HG03558 (cell line): ENCODE measurements around the gene CCM2L.

Source experiments
- ATAC-seq: cut with Tn5 transposase; IDR thresholded peaks from one replicate; pipeline ENCODE4 v1.9.1; 2021; ENCODE audit warnings: moderate number of reproducible peaks; ENCODE audit not compliant: unreplicated experiment; ENCODE audit errors: extremely low read depth

CCM2L gene

GRCh38 chr20:32010101-32010500 is at the start of gene CCM2L:
Gene CCM2L (plus strand): TSS chr20:32010438. CDS start chr20:32010455, 17 bp downstream.
- no peak for ATAC-seq

- no peak for ATAC-seq
Measured at GRCh38 chr20:31962761-31963160, 47.5 kb upstream of the CCM2L start.

GRCh38 chr20:31963889-31964288 is 46.3 kb upstream of the CCM2L start:
- ATAC-seq = no peak

- no peak for ATAC-seq
Measured at GRCh38 chr20:31966991-31967655, 43.1 kb upstream of the CCM2L start.

GRCh38 chr20:31967830-31968249 is 42.4 kb upstream of the CCM2L start, which contains the start of gene XKR7:
Gene XKR7 (plus strand): TSS chr20:31968151. CDS start chr20:31968176, 25 bp downstream.
- ATAC-seq = no peak

GRCh38 chr20:31968291-31969126 is 41.7 kb upstream of the CCM2L start:
- ATAC-seq = no peak

GRCh38 chr20:31969991-31970390 is 40.2 kb upstream of the CCM2L start:
- no peak for ATAC-seq

GRCh38 chr20:31972471-31973021 is 37.7 kb upstream of the CCM2L start:
- ATAC-seq = no peak

- no peak for ATAC-seq
Measured at GRCh38 chr20:31974296-31974695, 35.9 kb upstream of the CCM2L start.

GRCh38 chr20:31974951-31975487 is 35.2 kb upstream of the CCM2L start:
- no peak for ATAC-seq

- ATAC-seq = no peak
Measured at GRCh38 chr20:31975874-31976273, 34.4 kb upstream of the CCM2L start.

GRCh38 chr20:31977080-31977479 is 33.2 kb upstream of the CCM2L start:
- ATAC-seq = no peak

- ATAC-seq = no peak
Measured at GRCh38 chr20:31979713-31980426, 30.4 kb upstream of the CCM2L start.

- no peak for ATAC-seq
Measured at GRCh38 chr20:31981784-31982183, 28.5 kb upstream of the CCM2L start.

GRCh38 chr20:31984981-31985471 is 25.2 kb upstream of the CCM2L start:
- ATAC-seq = no peak

GRCh38 chr20:31987744-31988143 is 22.5 kb upstream of the CCM2L start:
- no peak for ATAC-seq

GRCh38 chr20:31988430-31989015 is 21.7 kb upstream of the CCM2L start:
- ATAC-seq = no peak

GRCh38 chr20:31989030-31989645 is 21.1 kb upstream of the CCM2L start:
- no peak for ATAC-seq

GRCh38 chr20:31990641-31991338 is 19.4 kb upstream of the CCM2L start:
- no peak for ATAC-seq
